Measurements from ENCODE around the gene TUFT1. TPM values are rescaled to one million over a fixed set of nuclear protein-coding genes. Genes with fewer than 3 reads are reported as not detected.
"Not testable (repeated sequence)": the region's sequence is repeated elsewhere in the genome, so short reads cannot be mapped to it uniquely, and the experiment has no call there.

Gene TUFT1
- total RNA-seq, 2 donors from 2014 or later = 5.4 to 6.6 TPM

- intact Hi-C loops (cut with DNase I) = no loop called here
Observed at GRCh38 chr1:151565502-151566189, 25.5 kb downstream of the TUFT1 start.

GRCh38 chr1:151568626-151569088, 28.5 kb downstream of the TUFT1 start:
- no peak for DNase-seq (ENCODE audit: low spot score)
- intact Hi-C loops (cut with DNase I) = no loop called here

More at GRCh38 chr1:151565502-151566189, 25.5 kb downstream of the TUFT1 start:
- no peak for DNase-seq (ENCODE audit: low spot score)

DNA sequence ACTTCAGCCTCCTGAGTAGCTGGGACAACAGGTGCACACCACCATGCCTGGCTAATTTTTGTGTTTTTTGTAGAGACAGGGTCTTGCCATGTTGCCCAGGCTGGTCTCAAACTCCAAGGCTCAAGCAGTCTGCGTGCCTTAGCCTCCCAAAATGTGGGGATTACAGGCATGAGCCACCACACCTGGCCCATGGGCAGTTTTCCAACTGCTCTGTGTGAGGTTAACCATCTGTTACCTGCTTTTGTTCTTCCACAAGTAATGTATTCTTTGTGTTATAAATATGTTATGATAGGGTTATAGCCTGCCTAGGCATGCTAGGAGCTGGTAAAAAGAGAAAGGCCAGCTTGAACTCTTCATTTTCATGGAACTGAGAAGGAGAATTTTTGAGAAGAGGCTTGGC, 30.7 kb downstream of the TUFT1 start:
- intact Hi-C loops (cut with DNase I) = no loop called here
- DNase-seq (ENCODE audit: low spot score) = no peak

- no peak for DNase-seq (ENCODE audit: low spot score)
- intact Hi-C loops (cut with DNase I) = no loop called here
Observed at GRCh38 chr1:151574575-151575529, 34.7 kb downstream of the TUFT1 start.

DNA sequence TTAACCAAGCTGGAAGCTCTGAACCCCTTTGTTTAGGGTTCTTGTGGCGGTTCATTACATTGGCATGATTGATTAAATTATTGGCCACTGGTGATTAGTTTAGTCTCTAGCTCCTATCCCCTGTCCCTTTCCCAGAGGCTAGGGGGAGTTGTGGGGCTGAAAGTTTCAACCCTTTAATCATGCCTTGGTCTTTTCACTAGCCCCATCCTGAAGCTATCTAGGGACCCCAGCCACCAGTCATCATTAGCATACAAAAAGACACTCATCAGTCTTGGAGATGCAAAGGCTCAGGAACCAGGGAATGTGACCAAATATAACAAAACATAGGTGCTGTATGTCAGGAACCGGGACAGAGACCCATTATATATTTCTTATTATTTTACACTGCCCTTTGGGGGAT, 37.1 kb downstream of the TUFT1 start:
- DNase-seq (ENCODE audit: low spot score) = no peak
- intact Hi-C loops (cut with DNase I) = no loop called here

DNA sequence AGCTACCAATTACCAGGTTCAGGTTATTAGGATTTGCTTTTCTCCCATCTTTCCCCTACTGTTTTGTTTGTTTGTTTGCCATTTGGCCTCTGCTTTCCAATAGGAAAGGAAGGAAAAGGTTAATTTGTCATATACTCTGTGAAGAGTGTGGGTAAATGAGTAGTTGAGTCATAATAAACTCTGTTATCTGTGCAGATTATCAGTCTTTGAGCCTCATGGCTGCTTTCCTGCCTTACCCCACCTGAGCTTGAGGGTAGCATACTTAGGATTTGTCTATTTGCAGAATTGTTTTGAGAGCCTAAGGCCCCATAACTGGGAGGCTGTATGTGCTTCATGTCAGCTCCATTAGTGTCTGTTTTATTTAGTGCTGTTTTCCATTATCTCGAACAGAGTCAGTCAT, 38.8 kb downstream of the TUFT1 start:
- DNase-seq (ENCODE audit: low spot score) = no peak
- intact Hi-C loops (cut with DNase I) = no loop called here

- intact Hi-C loops (cut with DNase I) = no loop called here
- no peak for DNase-seq (ENCODE audit: low spot score)
Observed at GRCh38 chr1:151579436-151580225, 39.5 kb downstream of the TUFT1 start.

- no peak for DNase-seq (ENCODE audit: low spot score)
- intact Hi-C loops (cut with DNase I) = no loop called here
Observed at GRCh38 chr1:151581451-151581850, 41.3 kb downstream of the TUFT1 start.

GRCh38 chr1:151581921-151582320, 41.8 kb downstream of the TUFT1 start:
- intact Hi-C loops (cut with DNase I) = no loop called here
- no peak for DNase-seq (ENCODE audit: low spot score)

DNA sequence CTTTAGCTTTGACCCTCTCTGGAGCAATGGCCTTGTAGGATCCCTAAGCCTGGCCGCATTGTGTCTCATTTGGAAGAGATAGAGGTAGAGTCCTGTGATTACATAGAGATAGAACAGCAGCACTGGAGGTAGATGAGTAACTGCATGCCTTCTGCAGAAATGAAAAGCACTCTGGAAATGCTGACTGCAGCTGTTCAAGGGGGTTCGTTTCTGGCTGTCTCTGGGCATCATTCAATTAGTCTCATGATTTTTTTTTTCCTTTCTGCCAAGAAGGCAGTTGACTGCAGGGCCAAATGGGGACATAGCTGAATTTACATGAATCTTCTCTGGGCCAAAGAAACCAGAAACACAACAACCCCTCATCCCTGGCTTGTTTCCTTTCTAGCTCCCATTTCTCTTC, 43.7 kb downstream of the TUFT1 start:
- no peak for DNase-seq (ENCODE audit: low spot score)
- intact Hi-C loops (cut with DNase I) = no loop called here

GRCh38 chr1:151584278-151584677, 44.2 kb downstream of the TUFT1 start:
- DNase-seq (ENCODE audit: low spot score) = no peak
- intact Hi-C loops (cut with DNase I) = no loop called here

DNA sequence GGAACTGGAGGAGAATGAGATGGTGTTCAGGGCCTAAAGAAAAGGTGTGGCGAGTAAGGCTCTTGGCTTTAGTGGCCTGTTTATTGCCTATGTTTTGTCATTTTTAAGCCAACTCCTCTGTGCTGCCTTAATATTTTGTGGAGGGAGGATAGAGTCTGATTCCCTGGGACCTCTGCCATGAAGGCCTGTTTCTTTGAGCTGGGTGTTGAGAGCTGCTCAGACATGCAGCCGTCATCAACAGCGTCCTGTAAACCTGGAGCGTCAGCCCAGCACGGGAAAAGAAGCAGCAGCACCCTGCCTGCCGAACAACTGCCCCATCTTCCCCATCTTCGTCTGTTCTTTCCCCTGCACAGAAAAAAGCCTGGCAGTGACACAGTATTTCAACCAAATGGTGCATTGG, 44.7 kb downstream of the TUFT1 start:
- no peak for DNase-seq (ENCODE audit: low spot score)
- intact Hi-C loops (cut with DNase I) = no loop called here

DNA sequence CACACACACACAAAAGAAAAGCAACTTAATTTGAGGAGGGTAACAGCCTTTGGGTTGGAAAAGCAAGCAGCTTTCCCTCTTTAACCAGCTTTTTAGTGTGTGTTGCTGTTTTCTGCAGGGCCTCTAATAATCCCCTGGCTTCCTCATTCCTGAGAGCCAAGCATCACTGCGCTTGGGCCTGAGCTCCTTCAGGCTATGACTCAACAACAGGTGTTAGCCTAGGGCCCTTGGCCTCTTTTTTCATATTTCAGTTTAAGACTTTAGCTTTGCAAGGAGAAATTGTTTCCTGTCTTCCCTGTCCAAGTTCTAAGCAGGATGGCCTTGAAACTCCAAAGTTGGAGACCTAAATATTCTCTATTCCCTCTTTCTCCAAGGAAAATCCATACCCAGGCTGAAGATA, 45.5 kb downstream of the TUFT1 start:
- DNase-seq (ENCODE audit: low spot score) = no peak
- intact Hi-C loops (cut with DNase I) = no loop called here

GRCh38 chr1:151590961-151591360, 50.9 kb downstream of the TUFT1 start:
- intact Hi-C loops (cut with DNase I) = loop anchor here in 1 of 2 donors (5.0 kb wide), 1 partner anchor 146 kb away; no protein-coding TSS in a partner anchor
- DNase-seq (ENCODE audit: low spot score) = no peak

GRCh38 chr1:151593730-151594129, 53.6 kb downstream of the TUFT1 start:
- intact Hi-C loops (cut with DNase I) = loop anchor here in 1 of 2 donors (5.0 kb wide), 1 partner anchor 144 kb away; no protein-coding TSS in a partner anchor
- DNase-seq (ENCODE audit: low spot score) = no peak

- peak; percentile 90 for DNase-seq (ENCODE audit: low spot score)
- intact Hi-C loops (cut with DNase I) = loop anchor here in 1 of 2 donors (5.0 kb wide), 1 partner anchor 143 kb away; no protein-coding TSS in a partner anchor
Observed at GRCh38 chr1:151594143-151594625, 54.1 kb downstream of the TUFT1 start.

GRCh38 chr1:151596166-151596953, 56.3 kb downstream of the TUFT1 start:
- DNase-seq (ENCODE audit: low spot score) = no peak
- intact Hi-C loops (cut with DNase I) = no loop called here

DNA sequence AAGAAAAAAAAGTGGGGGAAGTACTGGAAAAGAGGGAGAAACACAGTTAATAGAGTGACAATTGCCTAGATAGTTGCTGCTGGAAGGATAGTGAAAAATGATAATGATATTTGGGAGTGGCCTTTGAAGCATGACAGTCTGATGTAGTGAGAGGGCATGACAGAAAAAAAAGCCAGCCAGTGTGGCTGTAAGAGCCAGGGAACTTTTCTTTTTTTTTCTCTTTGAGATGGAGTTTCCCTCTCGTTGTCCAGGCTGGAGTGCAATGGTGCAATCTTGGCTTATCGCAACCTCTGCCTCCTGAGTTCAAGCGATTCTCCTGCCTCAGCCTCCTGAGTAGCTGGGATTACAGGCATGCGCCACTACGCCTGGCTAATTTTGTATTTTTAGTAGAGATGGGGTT, 62.4 kb downstream of the TUFT1 start:
- intact Hi-C loops (cut with DNase I); DNase-seq (ENCODE audit: low spot score): not testable (repeated sequence)

Measured in posterior vena cava (tissue), 2 donors.